ENCODE results near the gene COL9A3.
"Not testable (repeated sequence)": the region's sequence is repeated elsewhere in the genome, so short reads cannot be mapped to it uniquely, and the experiment has no call there.

Gene COL9A3

DNA sequence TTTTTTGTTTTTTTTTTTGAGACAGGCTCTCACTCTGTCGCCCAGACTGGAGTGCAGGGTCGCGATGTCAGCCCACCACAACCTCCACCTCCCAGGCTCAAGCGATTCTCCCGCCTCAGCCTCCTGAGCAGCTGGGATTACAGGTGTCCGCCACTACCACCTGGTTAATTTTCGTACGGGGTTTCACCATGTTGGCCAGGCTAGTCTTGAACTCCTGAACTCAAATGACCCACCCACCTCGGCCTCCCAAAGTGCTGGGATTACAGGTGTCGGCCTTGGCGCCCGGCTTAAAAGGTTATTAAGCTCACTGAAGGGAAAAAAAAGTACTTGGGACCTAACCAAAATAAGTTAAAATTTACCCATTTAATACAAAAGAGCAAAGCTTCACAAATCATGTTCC lies 42.9 kb downstream of the COL9A3 start:
- Histone ChIP-seq H3K9me3 (ENCODE audit: control insufficient read depth in 1 of 2, low read length in 2 of 2) (no peaks in the 10 kb centered on the region), H3K27ac (ENCODE audit: low read length) (no peak overlapping the region), H3K27me3 (ENCODE audit: low read depth, low read length) (peaks cover 5% of the 10 kb centered on the region), H3K4me3 (ENCODE audit: low read depth in 1 of 2, low read length in 2 of 2) (no peak overlapping the region), H3K36me3 (ENCODE audit: control insufficient read depth in 1 of 2, insufficient read depth in 2 of 2, low read length in 2 of 2) (peaks cover 3 to 10% of the 10 kb centered on the region in 2 donors), H3K4me1 (ENCODE audit: control insufficient read depth in 1 of 2, insufficient read depth in 2 of 2, low read length in 2 of 2) (peaks cover 0 to 10% of the 10 kb centered on the region in 2 donors)

DNA sequence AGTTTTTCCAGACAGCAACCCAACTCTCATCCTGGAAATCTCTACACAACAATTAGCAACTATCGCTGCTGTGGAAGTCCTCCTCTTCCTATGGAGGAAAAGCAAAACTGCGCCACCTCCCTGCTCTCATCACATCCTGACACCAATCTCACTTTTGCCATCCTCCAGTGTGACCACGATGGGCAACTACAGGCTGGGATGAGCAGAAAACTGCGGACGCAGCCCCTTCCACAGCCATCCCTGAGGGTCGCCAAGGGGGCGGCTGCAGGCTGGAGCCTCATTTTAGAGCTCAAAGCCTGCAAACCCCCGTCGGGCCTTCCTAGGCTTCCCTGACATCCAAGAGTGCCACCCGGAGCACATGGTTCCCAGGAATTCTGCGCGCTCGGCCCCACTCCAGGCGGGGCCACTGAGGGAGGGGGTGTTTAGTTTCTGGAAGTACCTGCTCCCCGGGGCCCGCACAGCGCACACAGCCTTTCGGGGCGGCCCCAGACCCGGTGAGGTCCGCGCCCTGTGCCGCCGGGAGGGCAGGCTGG lies 43.6 kb downstream of the COL9A3 start:
- Histone ChIP-seq H3K36me3 (ENCODE audit: control insufficient read depth in 1 of 2, insufficient read depth in 2 of 2, low read length in 2 of 2) (peaks cover 3 to 10% of the 10 kb centered on the region in 2 donors), H3K9me3 (ENCODE audit: control insufficient read depth in 1 of 2, low read length in 2 of 2) (no peaks in the 10 kb centered on the region), H3K4me3 (ENCODE audit: low read depth in 1 of 2, low read length in 2 of 2) (peak overlapping the region in 1 of 2 donors; percentile 56), H3K4me1 (ENCODE audit: control insufficient read depth in 1 of 2, insufficient read depth in 2 of 2, low read length in 2 of 2) (peaks cover 0 to 10% of the 10 kb centered on the region in 2 donors), H3K27ac (ENCODE audit: low read length) (no peak overlapping the region), H3K27me3 (ENCODE audit: low read depth, low read length) (peaks cover 5% of the 10 kb centered on the region)

DNA sequence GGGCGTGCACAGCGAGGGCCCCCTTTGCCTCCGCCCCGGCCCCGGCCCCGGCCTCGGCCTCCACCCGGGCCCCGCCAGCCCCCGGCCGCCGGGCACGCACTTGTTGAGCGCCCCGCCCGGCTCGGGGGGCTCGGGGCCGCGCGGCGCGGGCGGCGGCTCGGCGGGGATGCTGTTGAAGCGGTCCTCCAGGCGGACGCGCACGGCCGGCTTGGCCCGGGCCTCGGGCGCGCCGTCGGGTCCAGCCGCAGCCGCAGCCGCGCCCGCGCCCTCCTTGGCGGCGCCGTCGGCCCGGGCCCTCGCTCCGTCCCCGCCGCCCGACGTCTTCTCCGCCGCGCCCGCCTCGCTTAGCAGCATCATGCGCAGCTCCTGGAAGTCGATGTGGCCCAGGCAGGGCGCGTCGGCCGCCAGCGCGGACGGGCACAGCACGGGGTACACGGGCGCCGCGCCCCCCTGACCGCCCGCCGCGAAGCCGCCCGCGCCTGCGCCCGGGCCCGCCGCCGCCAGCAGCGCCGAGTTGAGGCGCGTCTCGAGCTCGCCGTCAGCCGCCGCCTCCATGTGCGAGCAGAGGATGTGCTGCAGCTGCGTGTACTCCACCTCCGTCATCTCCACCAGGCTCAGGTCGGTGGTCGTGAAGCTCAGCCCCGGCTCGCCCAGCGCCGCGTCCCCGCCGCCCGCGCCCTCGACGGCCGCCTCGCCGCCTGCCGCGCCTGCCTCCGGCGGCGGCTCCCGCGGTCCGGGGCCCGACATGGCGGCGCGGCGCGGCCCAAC lies 44.3 kb downstream of the COL9A3 start:
- Histone ChIP-seq H3K27ac (ENCODE audit: low read length) (no peak overlapping the region), H3K4me3 (ENCODE audit: low read depth in 1 of 2, low read length in 2 of 2) (peak overlapping the region in 1 of 2 donors; percentile 56), H3K27me3 (ENCODE audit: low read depth, low read length) (peaks cover 5% of the 10 kb centered on the region), H3K36me3 (ENCODE audit: control insufficient read depth in 1 of 2, insufficient read depth in 2 of 2, low read length in 2 of 2) (peaks cover 3 to 10% of the 10 kb centered on the region in 2 donors), H3K4me1 (ENCODE audit: control insufficient read depth in 1 of 2, insufficient read depth in 2 of 2, low read length in 2 of 2) (peaks cover 0 to 10% of the 10 kb centered on the region in 2 donors), H3K9me3 (ENCODE audit: control insufficient read depth in 1 of 2, low read length in 2 of 2) (no peaks in the 10 kb centered on the region)

DNA sequence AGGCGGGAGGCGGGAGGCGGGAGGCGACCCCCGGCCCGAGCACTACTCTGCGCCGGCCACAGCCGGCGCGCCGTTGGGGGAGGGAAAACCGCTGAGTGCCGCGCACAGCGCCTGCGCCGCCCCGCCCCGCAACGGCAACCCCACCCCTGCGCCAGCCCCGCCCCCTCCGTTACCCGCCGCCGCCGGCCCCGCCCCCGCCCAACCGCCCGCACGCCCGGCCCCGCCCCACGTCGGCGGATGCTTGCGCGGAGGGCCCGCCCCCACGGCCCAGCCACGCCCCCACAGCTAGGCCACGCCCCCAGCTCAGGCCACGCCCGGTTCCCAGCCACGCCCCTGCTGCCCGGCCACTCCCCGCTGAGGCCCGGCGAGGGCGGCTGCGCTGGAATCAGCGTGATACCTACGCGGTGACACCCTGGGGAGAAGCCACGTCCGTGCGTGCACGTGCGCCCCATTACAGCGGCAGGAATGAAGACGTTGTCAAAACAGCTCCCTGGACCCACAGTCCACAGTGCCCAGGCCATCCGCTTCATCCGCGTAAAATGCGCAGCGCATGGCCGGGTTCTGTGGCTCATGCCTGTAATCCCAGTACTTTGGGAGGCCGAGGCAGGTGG lies 45.0 kb downstream of the COL9A3 start, which contains the start of gene TCFL5:
Gene TCFL5 (minus strand): TSS at position 97 of the 611 bp plus-strand sequence. CDS start 152 bp downstream, outside the sequence.
- H3K9me3 ChIP-seq (ENCODE audit: control insufficient read depth in 1 of 2, low read length in 2 of 2): no peaks in the 10 kb centered on the region
- H3K36me3 ChIP-seq (ENCODE audit: control insufficient read depth in 1 of 2, insufficient read depth in 2 of 2, low read length in 2 of 2): peaks cover under 1 to 9% of the 10 kb centered on the region in 2 donors
- H3K4me1 ChIP-seq (ENCODE audit: control insufficient read depth in 1 of 2, insufficient read depth in 2 of 2, low read length in 2 of 2): peaks cover 0 to 10% of the 10 kb centered on the region in 2 donors
- H3K4me3 ChIP-seq (ENCODE audit: low read depth in 1 of 2, low read length in 2 of 2): peak within 1 kb of the TSS in 1 of 2 donors; percentile 56
- no peak within 1 kb of the TSS for H3K27ac ChIP-seq (ENCODE audit: low read length)
- H3K27me3 ChIP-seq (ENCODE audit: low read depth, low read length): peaks cover 5% of the 10 kb centered on the region

DNA sequence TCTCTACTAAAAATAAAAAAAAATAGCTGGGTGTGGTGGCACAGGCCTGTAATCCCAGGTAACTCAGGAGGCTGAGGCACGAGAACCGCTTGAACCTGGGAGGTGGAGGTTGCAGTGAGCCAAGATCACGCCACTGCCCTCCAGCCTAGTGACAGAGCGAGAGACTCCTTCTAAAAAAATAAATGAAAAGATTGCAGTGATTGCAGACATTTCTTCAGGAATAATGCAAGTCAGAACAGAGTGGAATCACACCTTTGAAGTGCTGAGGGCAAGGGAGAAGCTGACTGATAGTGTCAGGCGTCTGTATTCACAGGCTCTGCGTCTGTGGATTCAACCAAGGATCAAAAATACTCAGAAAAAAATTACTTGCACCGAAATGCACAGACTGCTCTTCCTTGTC lies 47.4 kb downstream of the COL9A3 start:
- H3K4me3 ChIP-seq (ENCODE audit: low read depth in 1 of 2, low read length in 2 of 2): no peak overlapping the region

DNA sequence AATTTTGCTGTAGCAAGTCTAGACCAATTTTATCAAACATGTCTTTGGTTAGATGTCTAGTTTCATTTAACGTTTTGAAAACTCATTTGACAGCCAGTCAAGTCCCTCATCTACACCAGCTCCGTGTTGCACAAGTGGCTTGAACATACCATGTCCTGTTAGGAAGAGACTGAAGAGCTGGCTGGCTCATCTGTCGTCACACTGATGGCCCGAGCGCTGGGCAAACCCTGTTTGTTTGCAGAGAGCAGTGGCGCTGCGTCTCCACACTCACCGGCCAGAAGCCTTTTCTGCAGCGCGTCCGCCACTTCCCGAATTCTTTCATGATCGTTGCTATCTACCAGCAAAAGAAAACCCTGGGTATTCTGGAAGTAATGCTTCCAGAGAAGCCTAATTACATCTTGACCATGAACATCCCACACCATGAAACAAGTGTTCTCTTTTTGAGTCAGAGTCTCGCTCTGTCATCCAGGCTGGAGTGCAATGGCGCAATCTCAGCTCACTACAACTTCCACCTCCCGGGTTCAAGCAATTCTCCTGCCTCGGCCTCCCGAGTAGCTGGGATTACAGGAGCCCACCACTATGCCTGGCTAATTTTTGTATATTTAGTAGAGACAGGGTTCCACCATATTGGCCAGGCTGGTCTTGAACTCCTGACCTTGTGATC lies 55.5 kb downstream of the COL9A3 start:
- H3K4me1 ChIP-seq (ENCODE audit: control insufficient read depth in 1 of 2, insufficient read depth in 2 of 2, low read length in 2 of 2): peaks cover 0 to 19% of the 10 kb centered on the region in 2 donors
- no peak overlapping the region for H3K27ac ChIP-seq (ENCODE audit: low read length)
- H3K27me3 ChIP-seq (ENCODE audit: low read depth, low read length): no peaks in the 10 kb centered on the region
- no peak overlapping the region for H3K4me3 ChIP-seq (ENCODE audit: low read depth in 1 of 2, low read length in 2 of 2)
- H3K36me3 ChIP-seq (ENCODE audit: control insufficient read depth in 1 of 2, insufficient read depth in 2 of 2, low read length in 2 of 2): no peaks in the 10 kb centered on the region
- peaks cover 0 to 3% of the 10 kb centered on the region in 2 donors for H3K9me3 ChIP-seq (ENCODE audit: control insufficient read depth in 1 of 2, low read length in 2 of 2)

More for the DNA sequence above, 47.4 kb downstream of the COL9A3 start:
- Histone ChIP-seq H3K36me3 (ENCODE audit: control insufficient read depth in 1 of 2, insufficient read depth in 2 of 2, low read length in 2 of 2) (no peaks in the 10 kb centered on the region), H3K4me1 (ENCODE audit: control insufficient read depth in 1 of 2, insufficient read depth in 2 of 2, low read length in 2 of 2) (peaks cover 0 to 10% of the 10 kb centered on the region in 2 donors), H3K27ac (ENCODE audit: low read length) (no peak overlapping the region), H3K27me3 (ENCODE audit: low read depth, low read length) (peaks cover 5% of the 10 kb centered on the region), H3K9me3 (ENCODE audit: control insufficient read depth in 1 of 2, low read length in 2 of 2) (no peaks in the 10 kb centered on the region)

DNA sequence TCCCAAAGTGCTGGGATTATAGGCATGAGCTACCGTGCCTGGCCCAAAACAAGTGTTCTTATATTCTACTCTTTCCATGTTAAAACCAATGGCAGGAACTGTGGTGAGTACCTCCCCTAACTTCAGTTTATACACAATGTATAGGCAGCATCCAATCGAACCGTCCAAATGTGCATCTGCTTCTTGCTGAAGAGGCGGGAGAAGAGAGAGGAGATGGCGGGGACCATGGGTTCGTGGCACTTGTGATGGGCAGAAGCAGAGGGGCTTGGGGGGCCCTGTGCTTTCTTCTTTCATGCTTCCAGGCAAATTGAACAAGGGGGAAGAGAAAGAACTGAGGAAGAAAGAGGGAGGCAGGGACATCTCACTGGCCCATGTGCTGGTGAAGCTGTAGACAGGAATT lies 56.0 kb downstream of the COL9A3 start:
- Histone ChIP-seq H3K27me3 (ENCODE audit: low read depth, low read length) (no peaks in the 10 kb centered on the region), H3K4me3 (ENCODE audit: low read depth in 1 of 2, low read length in 2 of 2) (no peak overlapping the region), H3K4me1 (ENCODE audit: control insufficient read depth in 1 of 2, insufficient read depth in 2 of 2, low read length in 2 of 2) (peaks cover 0 to 21% of the 10 kb centered on the region in 2 donors), H3K9me3 (ENCODE audit: control insufficient read depth in 1 of 2, low read length in 2 of 2) (peaks cover 0 to 3% of the 10 kb centered on the region in 2 donors), H3K27ac (ENCODE audit: low read length) (no peak overlapping the region), H3K36me3 (ENCODE audit: control insufficient read depth in 1 of 2, insufficient read depth in 2 of 2, low read length in 2 of 2) (no peaks in the 10 kb centered on the region)

DNA sequence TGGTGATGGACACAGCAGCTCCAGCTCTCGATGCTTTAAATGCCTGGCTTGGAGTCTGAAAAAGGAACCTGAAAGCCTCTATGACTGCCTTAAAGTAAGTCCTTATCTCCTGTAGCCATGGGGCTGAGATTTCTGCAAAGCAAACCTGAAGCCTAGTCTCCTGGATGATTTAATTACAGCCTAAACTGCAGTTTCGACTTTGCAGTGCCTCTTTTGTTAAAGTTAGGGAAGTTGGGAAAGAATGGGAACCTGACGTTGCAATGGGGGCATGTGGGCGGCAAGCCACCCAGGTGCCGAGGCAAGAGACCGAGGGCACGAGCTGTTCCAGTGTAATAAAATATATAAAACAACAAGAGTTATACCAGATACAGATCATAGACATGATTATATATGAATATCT lies 56.4 kb downstream of the COL9A3 start:
- Histone ChIP-seq H3K4me3 (ENCODE audit: low read depth in 1 of 2, low read length in 2 of 2) (no peak overlapping the region), H3K4me1 (ENCODE audit: control insufficient read depth in 1 of 2, insufficient read depth in 2 of 2, low read length in 2 of 2) (peaks cover 0 to 21% of the 10 kb centered on the region in 2 donors), H3K27ac (ENCODE audit: low read length) (no peak overlapping the region), H3K9me3 (ENCODE audit: control insufficient read depth in 1 of 2, low read length in 2 of 2) (peaks cover 0 to 3% of the 10 kb centered on the region in 2 donors), H3K27me3 (ENCODE audit: low read depth, low read length) (no peaks in the 10 kb centered on the region), H3K36me3 (ENCODE audit: control insufficient read depth in 1 of 2, insufficient read depth in 2 of 2, low read length in 2 of 2) (no peaks in the 10 kb centered on the region)

DNA sequence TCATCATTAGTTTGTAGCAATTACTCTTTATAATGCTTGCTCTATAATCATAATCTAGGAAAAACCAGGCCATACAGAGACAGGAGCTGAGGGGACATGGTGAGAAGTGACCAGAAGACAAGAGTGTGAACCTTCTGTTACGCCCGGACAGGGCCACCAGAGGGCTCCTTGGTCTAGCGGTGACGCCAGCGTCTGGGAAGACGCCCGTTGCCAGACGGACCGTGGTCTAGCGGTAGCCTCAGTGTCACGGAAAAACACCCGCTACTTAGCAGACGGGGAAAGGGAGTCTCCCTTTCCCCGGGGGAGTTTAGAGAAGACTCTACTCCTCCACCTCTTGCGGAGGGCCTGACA lies 56.8 kb downstream of the COL9A3 start:
- H3K27me3 ChIP-seq (ENCODE audit: low read depth, low read length); H3K27ac ChIP-seq (ENCODE audit: low read length); H3K4me3 ChIP-seq (ENCODE audit: low read depth in 1 of 2, low read length in 2 of 2); H3K9me3 ChIP-seq (ENCODE audit: control insufficient read depth in 1 of 2, low read length in 2 of 2); H3K36me3 ChIP-seq (ENCODE audit: control insufficient read depth in 1 of 2, insufficient read depth in 2 of 2, low read length in 2 of 2): not testable (repeated sequence)
- peaks cover 0 to 21% of the 10 kb centered on the region in 2 donors for H3K4me1 ChIP-seq (ENCODE audit: control insufficient read depth in 1 of 2, insufficient read depth in 2 of 2, low read length in 2 of 2)

DNA sequence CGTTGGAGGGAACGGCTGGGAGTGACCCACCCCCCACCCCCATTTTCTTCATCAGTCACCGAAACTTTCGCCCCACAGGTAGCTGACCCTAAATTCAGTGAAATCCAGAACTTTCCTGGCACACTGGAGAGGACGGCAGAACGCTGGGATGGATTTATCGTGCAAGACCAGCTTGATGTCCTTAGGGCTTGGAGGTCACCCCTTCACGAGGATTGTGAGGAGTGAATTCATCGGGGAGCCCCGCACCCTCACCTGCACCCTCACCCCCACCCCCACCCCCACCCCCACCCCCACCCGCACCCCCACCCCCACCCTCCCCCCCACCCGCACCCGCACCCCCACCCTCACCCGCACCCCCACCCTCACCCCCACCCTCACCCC lies 58.1 kb downstream of the COL9A3 start:
- H3K36me3 ChIP-seq (ENCODE audit: control insufficient read depth in 1 of 2, insufficient read depth in 2 of 2, low read length in 2 of 2): peaks cover 0 to 4% of the 10 kb centered on the region in 2 donors
- H3K4me3 ChIP-seq (ENCODE audit: low read depth in 1 of 2, low read length in 2 of 2): no peak overlapping the region
- peaks cover 0 to 2% of the 10 kb centered on the region in 2 donors for H3K9me3 ChIP-seq (ENCODE audit: control insufficient read depth in 1 of 2, low read length in 2 of 2)
- H3K4me1 ChIP-seq (ENCODE audit: control insufficient read depth in 1 of 2, insufficient read depth in 2 of 2, low read length in 2 of 2): peaks cover 0 to 21% of the 10 kb centered on the region in 2 donors
- H3K27ac ChIP-seq (ENCODE audit: low read length): no peak overlapping the region
- H3K27me3 ChIP-seq (ENCODE audit: low read depth, low read length): no peaks in the 10 kb centered on the region

Data from muscle layer of duodenum (tissue), 2 donors.